HCT116 (cell line): ENCODE measurements around the gene OGFOD2. TPM values are rescaled to one million over a fixed set of nuclear protein-coding genes. Genes with fewer than 3 reads are reported as not detected.

Experiments used
- ATAC-seq: fragments of 200-7000 bp; cut with Tn5 transposase; 2 replicates; pipeline ENCODE4 v1.9.1; 2020; ENCODE audit warnings: mild to moderate bottlenecking, moderate library complexity
- BruUV-seq: library from RNA; stranded (reverse); fragments of 400-500 nt; replicated peaks from 2 replicates; lab custom pipeline; 2021; lab: Mats Ljungman, UMichigan
- CTCF ChIA-PET: fragments of 300-600 bp; sonication (Branson Sonifier 250); formaldehyde crosslinking; loops from one replicate; lab custom pipeline; 2021; ENCODE audit warnings: antibody characterized with exemption; lab: Charles Lee
- POLR2A ChIA-PET: fragments of 300-600, 350-600 bp; sonication (Branson Sonifier 250); formaldehyde crosslinking; loops from one replicate; lab custom pipeline; 2021; ENCODE audit warnings: antibody characterized with exemption; lab: Charles Lee
- RAD21 ChIA-PET, 2 experiments: fragments of 300-600 bp; sonication (Branson Sonifier 250); formaldehyde crosslinking; loops; one replicate each; lab custom pipeline; 2023; ENCODE audit warnings: low total read pairs in 2 of 2; ENCODE audit not compliant: uncharacterized antibody in 2 of 2, unreplicated experiment in 2 of 2, low non-redundant PET in 1 of 2; lab: Charles Lee
- DNase-seq: peaks from one replicate; pipeline ENCODE4 v3.0.0-alpha.2; 2010; ENCODE audit warnings: low read depth, low spot score
- H2AFZ ChIP-seq: fragments of 200-600 bp; shearing (Covaris generic), sonication (generic); 2 replicates; pipeline ENCODE4 v1.6.1; 2017; ENCODE audit warnings: low read depth, mixed run types, mixed read lengths, antibody characterized with exemption, low read length; ENCODE audit not compliant: poor library complexity, severe bottlenecking
- H3K27ac ChIP-seq: 2 replicates; pipeline ENCODE4 v1.5.1; 2012; ENCODE audit warnings: low read depth, low read length
- H3K27me3 ChIP-seq: fragments of 200-600 bp; sonication (generic); 2 replicates; pipeline ENCODE4 v1.6.1; 2016; ENCODE audit warnings: mixed run types, low read length, mixed read lengths; ENCODE audit not compliant: insufficient read depth
- H3K36me3 ChIP-seq, 2 experiments: fragments of 200-500 bp in 1 of 2; fragments of 200-600 bp in 1 of 2; sonication (Bioruptor generic) in 1 of 2; sonication (generic) in 1 of 2; 2 replicates each; pipeline versions ENCODE4 v1.5.1 to v1.6.1; 2014 to 2016; ENCODE audit warnings: low read length in 2 of 2, inconsistent platforms in 1 of 2, mixed read lengths in 1 of 2, mixed run types in 1 of 2; ENCODE audit not compliant: insufficient read depth in 2 of 2, control insufficient read depth in 1 of 2
- H3K4me1 ChIP-seq, 2 experiments: fragments of 200-600 bp in 1 of 2; sonication (generic) in 1 of 2; 2 replicates each; pipeline versions ENCODE4 v1.5.1 to v1.6.1; 2012 to 2017; ENCODE audit warnings: low read length in 2 of 2, inconsistent platforms in 1 of 2, mild to moderate bottlenecking in 1 of 2, mixed read lengths in 1 of 2, mixed run types in 1 of 2, moderate library complexity in 1 of 2; ENCODE audit not compliant: insufficient read depth in 2 of 2, control insufficient read depth in 1 of 2
- H3K4me2 ChIP-seq: fragments of 200-600 bp; sonication (generic); 2 replicates; pipeline ENCODE4 v1.6.1; 2017; ENCODE audit warnings: mixed run types, low read length, mixed read lengths
- H3K4me3 ChIP-seq, 2 experiments: fragments of 200-600 bp in 1 of 2; sonication (generic) in 1 of 2; replicated peaks in 1 of 2; 2 replicates each; pipeline ENCODE4 v1.5.1; 2011 to 2016; ENCODE audit warnings: low read length in 2 of 2, control low read depth in 1 of 2, low read depth in 1 of 2, mild to moderate bottlenecking in 1 of 2, mixed read lengths in 1 of 2, mixed run types in 1 of 2
- H3K79me2 ChIP-seq: fragments of 200-600 bp; sonication (generic); 2 replicates; pipeline ENCODE4 v1.6.1; 2017; ENCODE audit warnings: mild to moderate bottlenecking, mixed run types, low read length, moderate library complexity, mixed read lengths; ENCODE audit not compliant: insufficient read depth
- H3K9ac ChIP-seq: fragments of 200-600 bp; sonication (generic); 2 replicates; pipeline ENCODE4 v1.6.1; 2016; ENCODE audit warnings: low read length, mixed read lengths
- H3K9me2 ChIP-seq: fragments of 200-600 bp; sonication (generic), shearing (Covaris generic); 2 replicates; pipeline ENCODE4 v1.6.1; 2017; ENCODE audit warnings: mixed run types, mild to moderate bottlenecking, moderate library complexity; ENCODE audit not compliant: insufficient read depth
- H3K9me3 ChIP-seq, 2 experiments: fragments of 200-500 bp in 1 of 2; fragments of 200-600 bp in 1 of 2; sonication (Bioruptor generic) in 1 of 2; sonication (generic) in 1 of 2; 2 replicates each; pipeline ENCODE4 v1.6.1; 2014 to 2017; ENCODE audit warnings: low read length in 2 of 2, mixed read lengths in 2 of 2, inconsistent platforms in 1 of 2, low read depth in 1 of 2, mild to moderate bottlenecking in 1 of 2, mixed run types in 1 of 2, moderate library complexity in 1 of 2; ENCODE audit not compliant: control insufficient read depth in 1 of 2, insufficient read depth in 1 of 2
- H4K20me1 ChIP-seq: fragments of 200-600 bp; sonication (generic), shearing (Covaris generic); 2 replicates; pipeline ENCODE4 v1.6.1; 2017; ENCODE audit warnings: mixed run types, mild to moderate bottlenecking, moderate library complexity; ENCODE audit not compliant: insufficient read depth
- CBX3 ChIP-seq: IDR thresholded peaks from 2 replicates; pipeline ENCODE4 v1.6.1; 2012; ENCODE audit warnings: low read depth
- EGR1 ChIP-seq: IDR thresholded peaks from 2 replicates; pipeline ENCODE4 v1.6.1; 2012; ENCODE audit warnings: low read depth
- ELF1 ChIP-seq: IDR thresholded peaks from 2 replicates; pipeline ENCODE4 v1.6.1; 2012; ENCODE audit warnings: low read depth, borderline replicate concordance
- POLR2A ChIP-seq: IDR thresholded peaks from 2 replicates; pipeline ENCODE4 v1.7.0; 2011; ENCODE audit warnings: borderline replicate concordance; ENCODE audit not compliant: insufficient read depth, insufficient read length; ENCODE audit errors: extremely low read depth
- SRF ChIP-seq: IDR thresholded peaks from 2 replicates; pipeline ENCODE4 v1.6.1; 2012; ENCODE audit warnings: low read depth
- TCF7L2 ChIP-seq: IDR thresholded peaks from 2 replicates; pipeline ENCODE4 v1.7.0; 2011; ENCODE audit warnings: borderline replicate concordance, inconsistent platforms; ENCODE audit not compliant: insufficient read depth, insufficient read length; ENCODE audit errors: extremely low read depth
- intact Hi-C: fragments of 100-400 bp; cut with micrococcal nuclease; formaldehyde crosslinking; loops from 2 replicates; pipeline ENCODE4 v1.10.0; 2022
- total RNA-seq: library from RNA; stranded (reverse); gene quantifications from one replicate; pipeline ENCODE4 v1.2.1, GENCODE V29; 2021; ENCODE audit not compliant: unreplicated experiment
- TF ChIP-seq, protein P1 (sequence below): IDR thresholded peaks from 2 replicates; pipeline ENCODE4 v1.6.1; 2012; ENCODE audit warnings: low read depth
- TF ChIP-seq, protein P2 (sequence below): IDR thresholded peaks from 2 replicates; pipeline ENCODE4 v1.6.1; 2012

OGFOD2 gene
- total RNA-seq, 1 experiment from 2014 or later, result 29.5 TPM

DNA sequence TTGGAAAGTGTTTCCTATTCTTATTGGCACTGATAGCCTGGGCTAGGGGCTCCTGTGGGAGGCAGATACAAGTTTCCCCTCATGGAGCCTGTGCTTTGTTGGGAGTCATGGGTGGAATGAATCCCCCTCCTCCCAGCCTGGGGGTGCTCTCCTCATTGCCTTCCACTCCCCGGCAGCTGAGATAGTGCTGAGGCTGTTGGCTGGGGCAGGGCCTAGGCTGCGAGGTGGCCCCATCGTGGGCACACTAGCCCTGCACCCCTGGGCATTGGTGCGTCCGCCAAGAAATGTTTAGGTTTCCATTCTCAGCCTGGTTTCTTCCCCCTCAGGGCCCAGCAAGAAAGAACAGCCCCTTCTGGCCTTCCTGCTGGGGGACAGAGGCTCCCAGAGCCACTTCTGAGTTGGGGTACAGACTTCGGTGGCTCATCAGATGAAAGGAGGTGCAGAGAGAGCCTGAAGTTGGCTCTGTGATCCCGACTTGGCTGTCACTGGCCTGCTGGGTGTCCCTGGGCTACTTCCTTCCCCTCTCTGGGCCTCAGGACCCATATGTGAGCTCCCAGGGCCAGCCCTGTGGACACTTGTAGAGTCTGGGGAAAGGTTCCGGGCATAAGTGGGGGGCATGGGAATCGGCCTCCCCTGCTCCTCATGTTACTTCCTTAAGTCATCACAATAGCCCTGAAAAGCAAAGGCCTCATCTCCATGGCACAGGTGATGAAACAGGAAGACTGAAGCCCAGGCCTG, 2.8 kb downstream of the OGFOD2 start (continued):
- TF ChIP-seq, protein P1, sequence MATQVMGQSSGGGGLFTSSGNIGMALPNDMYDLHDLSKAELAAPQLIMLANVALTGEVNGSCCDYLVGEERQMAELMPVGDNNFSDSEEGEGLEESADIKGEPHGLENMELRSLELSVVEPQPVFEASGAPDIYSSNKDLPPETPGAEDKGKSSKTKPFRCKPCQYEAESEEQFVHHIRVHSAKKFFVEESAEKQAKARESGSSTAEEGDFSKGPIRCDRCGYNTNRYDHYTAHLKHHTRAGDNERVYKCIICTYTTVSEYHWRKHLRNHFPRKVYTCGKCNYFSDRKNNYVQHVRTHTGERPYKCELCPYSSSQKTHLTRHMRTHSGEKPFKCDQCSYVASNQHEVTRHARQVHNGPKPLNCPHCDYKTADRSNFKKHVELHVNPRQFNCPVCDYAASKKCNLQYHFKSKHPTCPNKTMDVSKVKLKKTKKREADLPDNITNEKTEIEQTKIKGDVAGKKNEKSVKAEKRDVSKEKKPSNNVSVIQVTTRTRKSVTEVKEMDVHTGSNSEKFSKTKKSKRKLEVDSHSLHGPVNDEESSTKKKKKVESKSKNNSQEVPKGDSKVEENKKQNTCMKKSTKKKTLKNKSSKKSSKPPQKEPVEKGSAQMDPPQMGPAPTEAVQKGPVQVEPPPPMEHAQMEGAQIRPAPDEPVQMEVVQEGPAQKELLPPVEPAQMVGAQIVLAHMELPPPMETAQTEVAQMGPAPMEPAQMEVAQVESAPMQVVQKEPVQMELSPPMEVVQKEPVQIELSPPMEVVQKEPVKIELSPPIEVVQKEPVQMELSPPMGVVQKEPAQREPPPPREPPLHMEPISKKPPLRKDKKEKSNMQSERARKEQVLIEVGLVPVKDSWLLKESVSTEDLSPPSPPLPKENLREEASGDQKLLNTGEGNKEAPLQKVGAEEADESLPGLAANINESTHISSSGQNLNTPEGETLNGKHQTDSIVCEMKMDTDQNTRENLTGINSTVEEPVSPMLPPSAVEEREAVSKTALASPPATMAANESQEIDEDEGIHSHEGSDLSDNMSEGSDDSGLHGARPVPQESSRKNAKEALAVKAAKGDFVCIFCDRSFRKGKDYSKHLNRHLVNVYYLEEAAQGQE, result no peak
- TF ChIP-seq EGR1 (no peak), POLR2A (no peak), ELF1 (no peak)
- TF ChIP-seq, protein P2, sequence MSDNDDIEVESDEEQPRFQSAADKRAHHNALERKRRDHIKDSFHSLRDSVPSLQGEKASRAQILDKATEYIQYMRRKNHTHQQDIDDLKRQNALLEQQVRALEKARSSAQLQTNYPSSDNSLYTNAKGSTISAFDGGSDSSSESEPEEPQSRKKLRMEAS, result no peak

DNA sequence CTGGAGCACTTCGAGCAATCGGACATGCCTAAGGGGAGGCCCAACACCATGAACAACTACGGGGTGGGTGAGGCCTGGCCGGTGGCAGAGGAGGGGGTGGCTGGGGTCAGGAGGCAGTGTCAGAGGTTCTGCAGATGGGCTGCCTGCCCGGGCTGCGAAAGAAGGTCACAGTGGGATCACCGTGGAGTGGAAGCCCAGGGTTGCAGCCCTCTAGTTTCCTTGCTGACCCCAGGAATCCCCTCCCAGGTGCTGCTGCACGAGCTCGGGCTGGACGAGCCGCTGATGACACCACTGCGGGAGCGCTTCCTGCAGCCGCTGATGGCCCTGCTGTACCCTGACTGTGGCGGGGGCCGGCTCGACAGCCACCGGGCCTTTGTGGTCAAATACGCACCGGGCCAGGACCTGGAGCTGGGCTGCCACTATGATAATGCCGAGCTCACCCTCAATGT, 3.5 kb downstream of the OGFOD2 start:
- POLR2A ChIA-PET, result no interaction called here
- no TSS peak for BruUV-seq
- ATAC-seq (no peak), DNase-seq (no peak)
- CTCF ChIA-PET, result no interaction called here
- Histone ChIP-seq H3K4me2 (no peak overlapping the region), H3K27ac (no peak overlapping the region; the same call in 1 of the 2 replicates), H3K27me3 (no peaks in the 10 kb centered on the region), H3K4me3 (no peak overlapping the region), H3K4me1 (peaks cover 21 to 37% of the 10 kb centered on the region in 2 experiments), H3K36me3 (peaks cover 2 to 7% of the 10 kb centered on the region in 2 experiments; a peak in 3 of 4 replicates), H4K20me1 (no peaks in the 10 kb centered on the region), H3K9ac (no peak overlapping the region), H3K9me2 (no peaks in the 10 kb centered on the region), H3K9me3 (no peaks in the 10 kb centered on the region), H2AFZ (no peak overlapping the region), H3K79me2 (peaks cover 48% of the 10 kb centered on the region)
- RAD21 ChIA-PET, result no interaction called here
- no peak for TF ChIP-seq TCF7L2
- no peak for TF ChIP-seq SRF
- no peak for TF ChIP-seq CBX3
- intact Hi-C loops, result loop anchor here (10.0 kb wide), 1 partner anchor 166 kb away; no protein-coding TSS in a partner anchor
